ENCODE results near the gene GMPPA. TPM values are rescaled to one million over a fixed set of nuclear protein-coding genes. Genes with fewer than 3 reads are reported as not detected.

The GMPPA gene
- total RNA-seq, 1 experiment from 2014 or later = 71.7 TPM

- no peaks in the 10 kb centered on the region for H3K27me3 ChIP-seq (ENCODE audit: control insufficient read depth, insufficient read depth, low read length)
- no peak overlapping the region for H3K4me3 ChIP-seq (ENCODE audit: insufficient read depth, low read depth, low read length)
- H3K36me3 ChIP-seq (replicated peaks; ENCODE audit: control insufficient read depth, insufficient read depth, low read length) = no peaks in the 10 kb centered on the region
- DNase-seq = no peak
These were observed 23.4 kb upstream of the GMPPA start for GRCh38 chr2:219475278-219475677.

DNA sequence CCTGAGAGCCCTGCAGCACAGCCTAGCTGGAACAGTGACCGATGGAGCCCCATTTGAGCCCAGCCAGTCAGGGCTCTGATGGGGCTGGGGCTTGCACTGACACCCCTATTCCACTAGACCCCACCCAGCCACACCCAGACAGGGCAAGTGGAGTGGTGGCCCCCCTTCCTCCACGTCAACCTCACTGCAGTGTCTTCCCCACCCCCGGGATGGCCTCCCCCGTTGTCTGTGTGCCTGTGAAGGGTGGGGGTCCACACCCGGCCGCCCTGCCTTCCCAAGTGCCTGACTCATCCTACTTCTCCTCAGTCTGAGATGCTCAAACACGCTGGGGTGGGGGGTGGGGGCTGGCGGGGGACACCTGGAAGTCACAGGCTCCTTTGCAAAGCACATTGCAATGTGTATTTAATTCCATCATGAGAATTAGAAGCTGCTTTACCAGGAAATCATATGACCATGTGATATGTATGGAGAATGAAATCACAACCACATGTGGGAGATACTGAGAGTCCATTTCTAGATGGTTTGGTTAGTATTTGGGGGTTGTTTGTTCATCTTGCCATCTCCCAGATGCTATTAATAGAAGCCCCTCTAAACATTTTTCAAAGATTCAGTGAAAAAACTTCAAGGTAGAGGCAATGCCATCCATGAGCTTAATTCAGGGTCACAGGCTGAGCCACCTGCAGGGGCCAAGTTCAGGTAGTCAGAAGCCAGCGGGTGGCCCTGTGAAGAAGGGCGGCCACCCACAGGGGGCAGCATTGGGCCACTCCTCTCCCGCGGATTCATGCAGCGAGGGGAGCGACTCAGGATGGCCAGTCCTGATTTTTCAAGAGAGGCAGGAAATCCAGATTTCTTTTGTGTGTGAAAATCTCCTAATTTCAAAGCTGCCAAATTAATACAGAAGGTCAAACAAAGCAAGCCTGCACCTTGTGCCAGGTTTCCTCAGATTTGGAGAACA, 22.7 kb upstream of the GMPPA start:
- no peaks in the 10 kb centered on the region for H3K27me3 ChIP-seq (ENCODE audit: control insufficient read depth, insufficient read depth, low read length)
- no peaks in the 10 kb centered on the region for H3K36me3 ChIP-seq (replicated peaks; ENCODE audit: control insufficient read depth, insufficient read depth, low read length)
- peak overlapping the region; percentile 39 for H3K4me3 ChIP-seq (ENCODE audit: insufficient read depth, low read depth, low read length)
- DNase-seq = peak; percentile 94

- H3K36me3 ChIP-seq (replicated peaks; ENCODE audit: control insufficient read depth, insufficient read depth, low read length) = no peaks in the 10 kb centered on the region
- no peaks in the 10 kb centered on the region for H3K27me3 ChIP-seq (ENCODE audit: control insufficient read depth, insufficient read depth, low read length)
- peak; percentile 97 for DNase-seq
- peak overlapping the region; percentile 39 for H3K4me3 ChIP-seq (ENCODE audit: insufficient read depth, low read depth, low read length)
These were observed 22.0 kb upstream of the GMPPA start for GRCh38 chr2:219476652-219477151.

DNA sequence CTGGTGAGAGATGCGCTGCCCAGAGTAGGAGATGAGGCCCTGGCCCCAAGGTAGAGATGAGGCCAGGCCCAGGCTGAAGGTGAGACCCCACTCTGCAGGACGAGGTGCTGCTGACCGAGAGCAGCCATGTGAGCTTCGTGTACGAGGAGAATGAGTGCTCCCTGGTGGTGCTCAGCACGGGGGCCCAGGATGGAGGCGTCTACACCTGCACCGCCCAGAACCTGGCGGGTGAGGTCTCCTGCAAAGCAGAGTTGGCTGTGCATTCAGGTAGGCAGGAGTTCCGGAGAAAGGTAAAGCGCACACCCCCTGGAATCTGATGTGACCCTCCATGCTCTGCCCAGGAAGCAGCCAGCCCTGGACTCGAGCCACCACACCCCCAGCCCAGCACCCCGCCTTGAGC, 21.5 kb upstream of the GMPPA start:
- no peak overlapping the region for H3K4me3 ChIP-seq (ENCODE audit: insufficient read depth, low read depth, low read length)
- H3K36me3 ChIP-seq (replicated peaks; ENCODE audit: control insufficient read depth, insufficient read depth, low read length) = no peaks in the 10 kb centered on the region
- no peaks in the 10 kb centered on the region for H3K27me3 ChIP-seq (ENCODE audit: control insufficient read depth, insufficient read depth, low read length)
- DNase-seq = no peak

DNA sequence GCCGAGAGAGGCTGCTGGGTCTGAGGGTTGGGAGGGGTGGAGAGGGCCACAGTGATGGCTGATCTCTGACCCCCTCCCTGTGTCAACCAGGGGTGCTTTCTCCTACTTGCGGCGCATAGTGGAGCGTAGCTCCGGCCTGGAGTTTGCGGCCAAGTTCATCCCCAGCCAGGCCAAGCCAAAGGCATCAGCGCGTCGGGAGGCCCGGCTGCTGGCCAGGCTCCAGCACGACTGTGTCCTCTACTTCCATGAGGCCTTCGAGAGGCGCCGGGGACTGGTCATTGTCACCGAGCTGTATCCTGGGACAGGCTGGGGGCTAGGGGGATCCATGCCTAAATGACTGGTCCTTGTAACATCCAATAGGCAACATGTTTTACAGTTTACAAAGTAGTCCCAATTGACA, 20.9 kb upstream of the GMPPA start:
- no peaks in the 10 kb centered on the region for H3K36me3 ChIP-seq (replicated peaks; ENCODE audit: control insufficient read depth, insufficient read depth, low read length)
- peaks cover 1% of the 10 kb centered on the region; the same call in 1 of the 2 replicates for H3K27me3 ChIP-seq (ENCODE audit: control insufficient read depth, insufficient read depth, low read length)
- H3K4me3 ChIP-seq (ENCODE audit: insufficient read depth, low read depth, low read length) = no peak overlapping the region
- DNase-seq = no peak

- Histone ChIP-seq H3K36me3 (replicated peaks; ENCODE audit: control insufficient read depth, insufficient read depth, low read length) (no peaks in the 10 kb centered on the region), H3K27me3 (ENCODE audit: control insufficient read depth, insufficient read depth, low read length) (peaks cover 5% of the 10 kb centered on the region; the same call in 1 of the 2 replicates), H3K4me3 (ENCODE audit: insufficient read depth, low read depth, low read length) (no peak overlapping the region)
- DNase-seq = no peak
These were observed 19.8 kb upstream of the GMPPA start for GRCh38 chr2:219478916-219479315.

DNA sequence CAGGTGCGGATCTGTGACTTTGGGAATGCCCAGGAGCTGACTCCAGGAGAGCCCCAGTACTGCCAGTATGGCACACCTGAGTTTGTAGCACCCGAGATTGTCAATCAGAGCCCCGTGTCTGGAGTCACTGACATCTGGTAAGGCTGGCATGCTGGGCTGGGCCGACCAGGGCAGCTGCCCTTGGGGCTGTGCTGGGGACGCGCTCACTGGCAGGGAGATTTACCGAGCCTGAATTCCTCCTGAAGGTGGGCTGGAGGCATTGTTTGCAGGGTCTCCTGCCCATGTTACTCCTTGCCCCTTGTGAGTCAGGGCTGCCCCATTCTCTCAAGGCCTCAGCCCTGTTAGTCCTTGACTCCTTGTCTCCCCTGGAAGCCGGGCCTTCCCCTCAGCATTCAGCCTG, 18.7 kb upstream of the GMPPA start:
- Histone ChIP-seq H3K4me3 (ENCODE audit: insufficient read depth, low read depth, low read length) (no peak overlapping the region), H3K27me3 (ENCODE audit: control insufficient read depth, insufficient read depth, low read length) (peaks cover 16% of the 10 kb centered on the region), H3K36me3 (replicated peaks; ENCODE audit: control insufficient read depth, insufficient read depth, low read length) (no peaks in the 10 kb centered on the region)
- DNase-seq = no peak

DNA sequence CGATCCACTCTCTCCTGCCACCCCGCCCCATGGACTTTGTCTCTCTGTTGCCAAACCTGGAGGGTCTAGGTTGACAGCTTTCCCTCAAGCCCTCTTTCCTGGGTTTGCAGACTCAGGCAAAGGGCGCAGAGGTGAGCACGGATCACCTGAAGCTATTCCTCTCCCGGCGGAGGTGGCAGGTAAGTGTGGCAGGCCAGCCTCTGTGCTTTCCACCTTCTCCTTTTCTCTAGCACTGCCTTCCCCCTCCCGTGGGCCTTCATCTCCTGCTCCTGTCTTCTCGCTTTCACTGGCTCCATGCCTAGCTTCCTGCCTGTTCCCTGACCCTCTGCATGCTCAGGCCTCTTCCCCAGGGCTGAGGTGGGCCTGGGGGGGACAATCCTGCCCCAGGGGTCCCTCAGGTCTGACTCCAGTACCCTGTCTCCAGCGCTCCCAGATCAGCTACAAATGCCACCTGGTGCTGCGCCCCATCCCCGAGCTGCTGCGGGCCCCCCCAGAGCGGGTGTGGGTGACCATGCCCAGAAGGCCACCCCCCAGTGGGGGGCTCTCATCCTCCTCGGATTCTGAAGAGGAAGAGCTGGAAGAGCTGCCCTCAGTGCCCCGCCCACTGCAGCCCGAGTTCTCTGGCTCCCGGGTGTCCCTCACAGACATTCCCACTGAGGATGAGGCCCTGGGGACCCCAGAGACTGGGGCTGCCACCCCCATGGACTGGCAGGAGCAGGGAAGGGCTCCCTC, 15.9 kb upstream of the GMPPA start:
- Histone ChIP-seq H3K27me3 (ENCODE audit: control insufficient read depth, insufficient read depth, low read length) (peaks cover 29% of the 10 kb centered on the region), H3K4me3 (ENCODE audit: insufficient read depth, low read depth, low read length) (no peak overlapping the region), H3K36me3 (replicated peaks; ENCODE audit: control insufficient read depth, insufficient read depth, low read length) (no peaks in the 10 kb centered on the region)
- DNase-seq = no peak

DNA sequence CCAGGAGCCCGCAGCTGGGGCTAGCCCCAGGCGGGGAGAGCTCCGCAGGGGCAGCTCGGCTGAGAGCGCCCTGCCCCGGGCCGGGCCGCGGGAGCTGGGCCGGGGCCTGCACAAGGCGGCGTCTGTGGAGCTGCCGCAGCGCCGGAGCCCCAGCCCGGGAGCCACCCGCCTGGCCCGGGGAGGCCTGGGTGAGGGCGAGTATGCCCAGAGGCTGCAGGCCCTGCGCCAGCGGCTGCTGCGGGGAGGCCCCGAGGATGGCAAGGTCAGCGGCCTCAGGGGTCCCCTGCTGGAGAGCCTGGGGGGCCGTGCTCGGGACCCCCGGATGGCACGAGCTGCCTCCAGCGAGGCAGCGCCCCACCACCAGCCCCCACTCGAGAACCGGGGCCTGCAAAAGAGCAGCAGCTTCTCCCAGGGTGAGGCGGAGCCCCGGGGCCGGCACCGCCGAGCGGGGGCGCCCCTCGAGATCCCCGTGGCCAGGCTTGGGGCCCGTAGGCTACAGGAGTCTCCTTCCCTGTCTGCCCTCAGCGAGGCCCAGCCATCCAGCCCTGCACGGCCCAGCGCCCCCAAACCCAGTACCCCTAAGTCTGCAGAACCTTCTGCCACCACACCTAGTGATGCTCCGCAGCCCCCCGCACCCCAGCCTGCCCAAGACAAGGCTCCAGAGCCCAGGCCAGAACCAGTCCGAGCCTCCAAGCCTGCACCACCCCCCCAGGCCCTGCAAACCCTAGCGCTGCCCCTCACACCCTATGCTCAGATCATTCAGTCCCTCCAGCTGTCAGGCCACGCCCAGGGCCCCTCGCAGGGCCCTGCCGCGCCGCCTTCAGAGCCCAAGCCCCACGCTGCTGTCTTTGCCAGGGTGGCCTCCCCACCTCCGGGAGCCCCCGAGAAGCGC, 15.0 kb upstream of the GMPPA start:
- Histone ChIP-seq H3K4me3 (ENCODE audit: insufficient read depth, low read depth, low read length) (peak overlapping the region; percentile 12; the same call in 1 of the 2 replicates), H3K27me3 (ENCODE audit: control insufficient read depth, insufficient read depth, low read length) (peaks cover 29% of the 10 kb centered on the region), H3K36me3 (replicated peaks; ENCODE audit: control insufficient read depth, insufficient read depth, low read length) (no peaks in the 10 kb centered on the region)
- peak; percentile 85 for DNase-seq

GRCh38 chr2:219484343-219485200, 14.1 kb upstream of the GMPPA start:
- Histone ChIP-seq H3K36me3 (replicated peaks; ENCODE audit: control insufficient read depth, insufficient read depth, low read length) (no peaks in the 10 kb centered on the region), H3K27me3 (ENCODE audit: control insufficient read depth, insufficient read depth, low read length) (peaks cover 29% of the 10 kb centered on the region), H3K4me3 (ENCODE audit: insufficient read depth, low read depth, low read length) (peak overlapping the region; percentile 12; the same call in 1 of the 2 replicates)
- peak; percentile 88 for DNase-seq

DNA sequence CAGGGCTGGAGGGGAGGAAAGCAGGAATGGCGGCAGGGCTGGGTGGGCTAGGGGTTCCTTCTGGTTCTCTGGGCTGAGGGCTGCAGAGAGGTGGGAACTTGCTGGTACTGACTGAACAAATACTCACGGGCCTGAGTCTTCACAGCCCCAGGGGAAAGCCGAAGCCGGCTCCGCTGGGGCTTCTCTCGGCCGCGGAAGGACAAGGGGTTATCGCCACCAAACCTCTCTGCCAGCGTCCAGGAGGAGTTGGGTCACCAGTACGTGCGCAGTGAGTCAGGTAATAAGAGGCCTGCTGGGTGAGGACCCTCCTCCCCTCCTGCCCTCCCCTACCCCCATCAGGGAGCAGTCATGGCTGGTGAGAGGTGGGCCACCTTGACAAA, 13.5 kb upstream of the GMPPA start:
- DNase-seq = no peak
- Histone ChIP-seq H3K27me3 (ENCODE audit: control insufficient read depth, insufficient read depth, low read length) (peaks cover 29% of the 10 kb centered on the region), H3K4me3 (ENCODE audit: insufficient read depth, low read depth, low read length) (no peak overlapping the region; the same call in 1 of the 2 replicates), H3K36me3 (replicated peaks; ENCODE audit: control insufficient read depth, insufficient read depth, low read length) (no peaks in the 10 kb centered on the region)

DNA sequence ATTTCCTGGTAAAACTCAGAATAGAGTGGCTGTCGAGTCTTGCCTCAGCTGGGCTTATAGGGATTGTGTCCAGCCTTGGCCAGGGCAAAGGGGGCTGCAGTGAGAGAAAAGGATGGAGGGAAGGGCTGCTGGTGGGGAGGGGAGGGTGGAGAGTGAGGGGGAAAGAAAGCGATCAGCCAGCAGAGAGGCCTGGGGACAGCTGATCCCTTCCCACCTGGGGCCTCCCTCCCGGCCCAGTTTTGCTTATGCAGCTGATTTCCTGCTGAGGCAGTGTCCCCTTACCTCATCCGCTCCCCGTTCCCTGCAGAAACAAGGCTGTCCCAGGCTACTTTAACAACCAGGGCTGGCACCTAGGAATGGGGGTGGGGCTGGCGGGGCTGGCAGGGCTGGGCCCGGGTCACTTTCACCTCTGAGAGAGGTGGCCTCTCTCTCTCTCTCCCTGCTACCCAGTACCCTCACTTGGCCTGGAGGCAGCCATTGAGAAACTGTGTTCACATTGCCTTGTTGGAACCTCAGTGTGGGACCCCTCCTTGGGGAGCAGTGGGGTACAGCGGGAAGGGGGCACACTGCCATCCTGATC, 12.2 kb upstream of the GMPPA start:
- H3K4me3 ChIP-seq (ENCODE audit: insufficient read depth, low read depth, low read length) = no peak overlapping the region
- H3K36me3 ChIP-seq (replicated peaks; ENCODE audit: control insufficient read depth, insufficient read depth, low read length) = no peaks in the 10 kb centered on the region
- peak; percentile 95 for DNase-seq
- H3K27me3 ChIP-seq (ENCODE audit: control insufficient read depth, insufficient read depth, low read length) = peaks cover 29% of the 10 kb centered on the region
